ENCODE data around the gene CYSRT1.
"Not testable (repeated sequence)": the region's sequence is repeated elsewhere in the genome, so short reads cannot be mapped to it uniquely, and the experiment has no call there.

The CYSRT1 gene

DNA sequence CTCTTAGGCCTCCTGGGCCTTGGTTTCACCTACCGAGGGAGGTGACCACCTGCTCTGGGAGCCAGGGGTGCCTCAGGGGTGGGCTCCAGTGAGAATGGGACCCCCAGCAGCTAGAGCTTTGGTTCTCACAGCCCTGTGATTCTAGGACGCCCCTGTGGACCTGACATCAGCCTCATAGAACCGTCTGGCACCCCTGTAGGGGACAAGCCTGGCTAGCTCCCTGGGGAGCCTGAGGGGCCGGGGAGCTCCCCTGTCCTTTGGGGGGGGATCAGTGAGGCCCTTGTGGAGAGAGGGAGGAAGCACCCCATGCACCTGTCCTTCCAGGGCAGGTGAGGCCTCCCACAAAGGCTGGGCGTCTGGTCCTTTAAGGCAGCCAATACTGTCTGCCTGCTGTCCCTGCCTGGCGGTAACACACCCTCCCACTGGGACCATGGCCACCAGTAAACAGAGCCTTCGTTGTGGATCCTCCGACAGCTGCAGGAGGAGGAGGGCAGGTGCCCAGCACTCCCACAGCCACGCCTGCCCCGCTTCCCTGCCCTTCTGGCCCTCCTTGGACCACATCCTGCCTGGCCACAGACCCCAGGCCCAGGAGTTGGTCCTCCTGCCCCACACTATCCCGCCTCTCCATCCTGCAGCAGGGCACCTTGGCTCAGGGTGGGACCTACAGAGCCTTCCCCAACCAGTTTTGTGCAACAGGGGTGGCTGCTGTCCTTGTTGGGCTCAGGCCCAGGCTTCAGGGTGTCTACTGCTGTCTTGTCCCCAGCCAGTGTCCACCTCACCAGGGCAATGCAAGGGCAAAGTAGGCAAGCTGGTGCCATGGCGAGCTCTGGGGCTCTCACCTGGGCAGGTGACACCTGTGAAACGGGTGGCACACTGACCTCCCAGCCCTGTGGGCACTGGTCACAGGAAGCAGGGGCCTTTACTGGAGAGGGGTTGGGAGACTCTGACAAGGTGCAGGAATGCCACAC lies 13.1 kb downstream of the CYSRT1 start:
- no peak for DNase-seq (ENCODE audit: low spot score)

DNA sequence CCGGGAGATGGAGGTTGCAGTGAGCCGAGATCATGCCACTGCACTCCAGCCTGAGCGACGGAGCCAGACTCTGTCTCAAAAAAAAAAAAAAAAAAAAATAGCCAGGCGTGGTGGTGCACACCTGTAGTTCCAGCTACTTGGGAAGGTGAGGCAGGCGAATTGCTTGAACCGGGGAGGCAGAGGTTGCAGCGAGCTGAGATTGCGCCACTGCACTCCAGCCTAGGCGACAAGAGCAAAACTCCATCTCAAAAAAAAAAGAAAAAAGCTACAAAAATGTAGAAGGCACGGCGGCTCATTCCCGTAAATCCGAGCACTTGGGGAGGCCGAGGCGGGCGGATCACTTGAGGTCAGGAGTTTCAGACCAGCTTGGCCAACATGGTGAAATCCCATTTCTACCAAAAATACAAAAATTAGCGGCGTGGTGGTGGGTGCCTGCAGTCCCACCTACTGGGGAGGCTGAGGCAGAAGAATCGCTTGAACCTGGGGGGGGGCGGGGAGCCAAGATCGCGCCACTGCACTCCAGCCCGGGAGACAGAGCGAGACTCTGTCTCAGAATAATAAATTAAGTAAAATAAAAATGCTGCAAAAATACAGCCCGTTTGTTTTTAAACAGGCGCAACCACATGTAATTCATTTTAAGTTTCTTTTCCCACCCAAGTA lies 14.7 kb downstream of the CYSRT1 start:
- not testable (repeated sequence) for DNase-seq (ENCODE audit: low spot score)

DNA sequence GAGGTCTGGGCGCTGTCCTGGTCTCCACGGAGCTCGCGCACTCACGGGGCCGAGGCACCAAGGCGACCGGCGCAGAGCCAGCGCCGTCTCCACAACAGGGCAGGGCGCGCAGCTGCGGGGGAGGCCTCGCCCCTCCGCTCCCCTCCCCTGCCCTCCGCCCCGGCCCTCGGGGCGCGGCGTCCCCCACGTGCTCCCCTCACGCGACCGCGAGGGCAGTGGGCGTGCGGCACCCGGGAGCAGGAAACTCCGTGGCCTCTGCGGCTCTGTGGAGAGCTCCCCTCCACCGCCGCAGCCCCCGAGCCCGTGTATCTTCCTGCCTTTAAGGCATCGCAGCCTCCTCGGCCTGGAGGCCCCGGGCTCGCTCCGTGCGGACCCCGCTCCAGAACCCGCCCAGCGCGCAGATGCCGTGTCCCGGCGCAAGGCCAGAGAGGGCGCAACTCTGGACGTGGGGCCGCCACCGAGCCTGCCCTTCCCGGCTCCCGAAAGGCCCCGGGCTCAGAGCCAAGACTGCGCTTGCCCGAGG lies 15.4 kb downstream of the CYSRT1 start:
- peak; percentile 59 for DNase-seq (ENCODE audit: low spot score)

DNA sequence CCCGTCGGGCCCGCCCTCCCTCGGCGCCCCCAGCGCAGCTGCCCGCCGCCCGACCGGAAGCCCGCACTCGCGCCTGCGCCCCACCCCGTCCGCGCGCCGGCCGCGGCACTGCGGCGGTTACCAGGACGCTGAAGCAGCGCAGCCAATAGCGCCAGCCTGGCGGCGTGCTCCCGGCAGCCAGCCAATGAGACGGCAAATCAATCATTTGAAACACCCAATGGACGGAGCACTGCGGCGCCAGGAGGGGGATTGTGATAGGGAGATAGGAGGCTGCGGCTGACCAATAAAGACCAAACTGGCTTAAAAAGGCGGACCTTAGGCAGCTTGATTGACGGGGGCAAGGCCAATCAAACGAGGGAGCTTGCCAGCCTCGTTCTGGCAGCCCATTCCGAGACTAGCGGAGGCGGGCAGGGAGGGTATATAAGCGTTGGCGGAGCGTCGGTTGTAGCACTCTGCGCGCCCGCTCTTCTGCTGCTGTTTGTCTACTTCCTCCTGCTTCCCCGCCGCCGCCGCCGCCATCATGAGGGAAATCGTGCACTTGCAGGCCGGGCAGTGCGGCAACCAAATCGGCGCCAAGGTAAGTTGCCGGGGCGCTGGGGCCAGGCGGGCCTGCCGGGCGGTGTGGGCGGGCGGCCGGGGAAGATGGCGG lies 16.0 kb downstream of the CYSRT1 start, which contains the start of gene TUBB4B:
TUBB4B (plus strand) TSS at position 447 of the 649 bp plus-strand sequence; CDS start at position 521, 74 bp downstream.
- peak; percentile 99 for DNase-seq (ENCODE audit: low spot score)

DNA sequence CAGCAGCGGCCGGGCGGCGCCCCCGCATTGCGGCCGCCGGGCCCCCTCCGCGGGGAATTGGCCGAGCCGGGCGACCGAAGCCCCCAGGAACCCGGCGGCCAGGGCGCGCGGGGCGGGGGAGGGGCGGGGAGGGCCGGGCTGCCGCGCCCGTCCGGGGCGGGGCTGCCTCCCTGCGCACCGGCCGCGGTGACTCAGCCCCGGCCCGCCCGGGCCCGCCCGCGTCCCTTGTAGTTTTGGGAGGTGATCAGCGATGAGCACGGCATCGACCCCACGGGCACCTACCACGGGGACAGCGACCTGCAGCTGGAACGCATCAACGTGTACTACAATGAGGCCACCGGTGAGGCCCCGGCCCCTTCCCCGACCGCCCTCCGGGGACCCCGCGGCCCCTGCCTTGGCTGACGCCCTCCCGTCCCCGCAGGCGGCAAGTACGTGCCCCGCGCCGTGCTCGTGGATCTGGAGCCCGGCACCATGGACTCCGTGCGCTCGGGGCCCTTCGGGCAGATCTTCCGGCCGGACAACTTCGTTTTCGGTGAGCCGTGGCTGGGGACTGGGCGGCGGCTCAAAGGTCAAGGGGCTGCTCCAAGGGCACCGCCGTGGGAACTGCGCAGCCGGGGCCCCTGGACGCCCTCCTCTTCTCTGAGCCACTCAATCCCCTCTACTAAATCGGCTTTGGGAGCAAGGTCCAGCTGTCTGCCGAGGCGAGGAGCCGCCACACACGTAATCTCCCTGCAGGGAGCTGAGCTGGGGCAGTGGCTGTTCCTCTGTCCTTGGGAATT lies 16.7 kb downstream of the CYSRT1 start:
- DNase-seq (ENCODE audit: low spot score), result peak; percentile 62

DNA sequence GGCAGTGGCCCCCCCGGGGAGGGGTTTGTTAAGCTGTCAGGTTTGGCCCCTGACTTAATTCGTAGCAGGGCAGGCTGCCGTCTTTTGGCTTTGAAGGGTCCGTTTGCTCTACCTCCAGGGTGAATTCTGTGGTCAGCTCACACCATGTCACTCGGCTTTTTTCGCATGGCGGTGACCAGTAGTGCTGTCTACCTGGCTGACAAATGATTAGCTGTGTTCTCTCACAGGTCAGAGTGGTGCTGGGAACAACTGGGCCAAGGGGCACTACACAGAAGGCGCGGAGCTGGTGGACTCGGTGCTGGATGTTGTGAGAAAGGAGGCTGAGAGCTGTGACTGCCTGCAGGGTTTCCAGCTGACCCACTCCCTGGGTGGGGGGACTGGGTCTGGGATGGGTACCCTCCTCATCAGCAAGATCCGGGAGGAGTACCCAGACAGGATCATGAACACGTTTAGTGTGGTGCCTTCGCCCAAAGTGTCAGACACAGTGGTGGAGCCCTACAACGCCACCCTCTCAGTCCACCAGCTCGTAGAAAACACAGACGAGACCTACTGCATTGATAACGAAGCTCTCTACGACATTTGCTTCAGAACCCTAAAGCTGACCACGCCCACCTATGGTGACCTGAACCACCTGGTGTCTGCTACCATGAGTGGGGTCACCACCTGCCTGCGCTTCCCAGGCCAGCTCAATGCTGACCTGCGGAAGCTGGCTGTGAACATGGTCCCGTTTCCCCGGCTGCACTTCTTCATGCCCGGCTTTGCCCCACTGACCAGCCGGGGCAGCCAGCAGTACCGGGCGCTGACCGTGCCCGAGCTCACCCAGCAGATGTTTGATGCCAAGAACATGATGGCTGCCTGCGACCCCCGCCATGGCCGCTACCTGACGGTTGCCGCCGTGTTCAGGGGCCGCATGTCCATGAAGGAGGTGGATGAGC lies 17.6 kb downstream of the CYSRT1 start:
- no peak for DNase-seq (ENCODE audit: low spot score)

DNA sequence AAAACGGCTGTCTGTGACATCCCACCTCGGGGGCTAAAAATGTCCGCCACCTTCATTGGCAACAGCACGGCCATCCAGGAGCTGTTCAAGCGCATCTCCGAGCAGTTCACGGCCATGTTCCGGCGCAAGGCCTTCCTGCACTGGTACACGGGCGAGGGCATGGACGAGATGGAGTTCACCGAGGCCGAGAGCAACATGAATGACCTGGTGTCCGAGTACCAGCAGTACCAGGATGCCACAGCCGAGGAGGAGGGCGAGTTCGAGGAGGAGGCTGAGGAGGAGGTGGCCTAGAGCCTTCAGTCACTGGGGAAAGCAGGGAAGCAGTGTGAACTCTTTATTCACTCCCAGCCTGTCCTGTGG lies 18.3 kb downstream of the CYSRT1 start:
- DNase-seq (ENCODE audit: low spot score), result not testable (repeated sequence)

DNA sequence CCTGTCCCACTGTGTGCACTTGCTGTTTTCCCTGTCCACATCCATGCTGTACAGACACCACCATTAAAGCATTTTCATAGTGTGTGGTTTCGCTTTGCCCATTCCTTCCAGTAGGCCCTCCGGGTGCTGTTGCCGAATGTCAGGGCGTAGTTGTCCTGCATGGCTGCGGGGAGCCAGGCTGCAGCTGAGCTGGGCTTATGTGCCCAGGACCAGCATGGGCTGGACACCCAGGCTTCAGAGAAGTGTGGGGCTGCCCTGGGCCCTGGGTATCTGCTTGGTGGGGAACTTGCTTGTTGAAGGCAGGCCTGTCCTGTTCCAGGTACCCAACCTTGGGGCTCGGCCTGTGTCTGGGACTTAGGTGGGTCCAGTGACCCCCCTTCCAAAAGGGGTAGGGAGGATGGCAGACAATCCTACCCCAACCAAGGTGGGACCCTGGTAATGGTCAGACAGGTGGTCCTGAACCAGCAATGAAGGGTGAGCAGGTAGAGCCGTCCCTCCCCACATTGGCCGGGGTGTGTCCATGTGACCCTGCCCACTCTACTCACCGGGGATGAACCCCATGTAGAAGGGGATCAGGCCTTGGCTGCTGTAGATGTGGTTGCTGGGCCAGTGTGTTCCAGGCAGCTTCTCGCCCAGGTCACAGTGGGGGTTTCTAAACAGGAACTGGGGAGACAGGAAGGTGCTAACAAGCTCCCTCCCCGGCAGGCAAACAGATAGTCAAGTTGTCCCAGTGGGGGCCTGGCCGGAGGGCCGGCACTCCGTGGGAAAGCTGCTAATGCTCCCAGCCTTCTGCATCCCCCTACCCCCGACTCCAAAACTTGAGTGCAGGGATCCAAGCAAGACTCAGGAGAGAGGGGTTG lies 18.9 kb downstream of the CYSRT1 start:
- no peak for DNase-seq (ENCODE audit: low spot score)

DNA sequence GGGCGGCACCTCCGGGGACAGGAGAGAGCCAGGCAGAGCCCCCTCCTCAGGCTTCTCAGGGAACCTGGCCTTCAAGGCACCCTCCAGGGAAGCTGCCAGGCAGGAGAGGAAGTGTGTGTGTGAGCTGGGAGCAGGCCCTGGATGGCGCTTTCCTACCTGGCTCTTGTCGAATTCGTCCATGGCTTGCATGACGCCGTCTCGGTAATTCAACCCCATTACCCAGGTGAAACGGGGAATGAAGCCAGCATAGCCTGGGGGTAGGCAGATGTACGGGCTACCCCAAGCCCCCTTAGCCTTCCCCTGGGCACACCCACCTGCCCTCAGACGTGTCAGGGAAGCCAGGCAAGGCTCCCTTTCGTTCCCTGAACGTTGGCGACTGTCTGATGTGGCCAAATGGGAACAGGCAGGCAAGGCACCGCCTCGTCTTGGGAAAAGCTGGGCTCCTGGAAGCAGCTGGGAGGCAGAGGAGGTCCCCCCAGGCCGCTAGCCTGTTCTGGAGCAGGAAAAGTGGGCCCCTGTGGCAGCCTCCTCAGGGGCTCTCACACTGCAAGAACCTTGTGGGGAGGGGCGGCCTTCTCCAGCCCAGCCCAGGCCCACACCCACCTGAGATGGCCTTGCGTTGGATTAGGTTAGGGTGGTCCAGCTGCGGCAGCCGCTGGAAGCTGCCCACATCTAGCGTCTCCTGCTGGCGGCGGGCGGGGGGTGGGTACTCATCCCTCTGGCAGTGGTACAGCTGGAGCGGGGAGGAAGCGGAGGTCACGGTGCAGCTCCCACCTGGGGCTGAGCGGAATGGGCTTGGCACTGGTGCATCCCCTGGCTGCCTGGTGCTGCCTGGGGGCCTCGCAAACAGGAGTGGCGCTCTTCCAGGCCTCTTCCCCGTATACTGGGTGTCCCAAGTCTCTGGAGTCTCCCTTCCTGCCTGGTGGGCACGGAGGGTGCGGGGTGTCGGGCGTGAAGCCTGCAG lies 19.8 kb downstream of the CYSRT1 start:
- DNase-seq (ENCODE audit: low spot score), result no peak

DNA sequence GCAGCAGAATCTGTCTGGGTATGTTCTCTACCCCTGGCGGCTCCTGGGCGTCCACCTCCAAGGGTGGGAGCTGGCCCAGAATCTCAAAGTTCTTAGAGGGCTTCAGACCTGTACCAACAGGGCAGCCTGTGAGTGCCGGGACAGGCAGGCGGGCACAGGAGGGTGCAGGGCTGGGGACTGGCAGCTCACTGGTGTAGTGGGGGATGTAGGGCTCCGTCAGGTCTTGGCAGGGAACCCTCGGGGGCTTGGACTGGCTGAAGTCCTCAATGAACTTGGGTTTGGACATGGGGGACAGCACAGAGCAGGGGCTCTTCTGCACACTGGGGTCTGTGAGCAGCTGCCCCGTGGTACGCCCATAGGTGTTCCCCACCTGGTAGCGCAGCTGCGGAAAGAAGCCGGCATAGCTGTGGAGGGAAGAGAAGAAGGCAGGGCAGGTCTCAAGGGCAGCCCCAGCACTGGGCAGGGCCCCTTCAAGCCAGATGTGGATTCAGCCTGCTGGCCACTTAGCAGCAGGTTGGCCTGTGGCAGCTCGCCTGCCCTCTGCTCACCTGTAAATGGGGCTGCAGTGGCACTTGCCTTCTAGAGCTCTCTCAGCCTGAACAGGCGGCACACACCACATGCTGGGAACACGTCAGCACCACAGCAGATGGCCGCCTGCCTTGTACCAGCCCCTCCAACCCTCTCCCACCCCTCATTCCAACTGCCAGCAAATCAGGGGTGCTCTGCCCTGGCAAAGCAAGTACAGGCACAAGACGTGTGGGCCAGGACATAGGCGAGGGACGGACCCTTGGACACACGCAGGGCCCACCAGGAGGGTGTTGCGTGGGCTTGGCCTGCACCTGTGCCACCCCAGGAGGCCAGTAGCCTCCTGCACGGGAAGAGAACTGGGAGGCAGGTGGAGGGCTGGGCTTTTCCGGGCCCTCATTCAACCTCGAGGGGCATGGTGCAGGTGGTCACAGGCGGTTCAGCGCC lies 20.8 kb downstream of the CYSRT1 start:
- no peak for DNase-seq (ENCODE audit: low spot score)

DNA sequence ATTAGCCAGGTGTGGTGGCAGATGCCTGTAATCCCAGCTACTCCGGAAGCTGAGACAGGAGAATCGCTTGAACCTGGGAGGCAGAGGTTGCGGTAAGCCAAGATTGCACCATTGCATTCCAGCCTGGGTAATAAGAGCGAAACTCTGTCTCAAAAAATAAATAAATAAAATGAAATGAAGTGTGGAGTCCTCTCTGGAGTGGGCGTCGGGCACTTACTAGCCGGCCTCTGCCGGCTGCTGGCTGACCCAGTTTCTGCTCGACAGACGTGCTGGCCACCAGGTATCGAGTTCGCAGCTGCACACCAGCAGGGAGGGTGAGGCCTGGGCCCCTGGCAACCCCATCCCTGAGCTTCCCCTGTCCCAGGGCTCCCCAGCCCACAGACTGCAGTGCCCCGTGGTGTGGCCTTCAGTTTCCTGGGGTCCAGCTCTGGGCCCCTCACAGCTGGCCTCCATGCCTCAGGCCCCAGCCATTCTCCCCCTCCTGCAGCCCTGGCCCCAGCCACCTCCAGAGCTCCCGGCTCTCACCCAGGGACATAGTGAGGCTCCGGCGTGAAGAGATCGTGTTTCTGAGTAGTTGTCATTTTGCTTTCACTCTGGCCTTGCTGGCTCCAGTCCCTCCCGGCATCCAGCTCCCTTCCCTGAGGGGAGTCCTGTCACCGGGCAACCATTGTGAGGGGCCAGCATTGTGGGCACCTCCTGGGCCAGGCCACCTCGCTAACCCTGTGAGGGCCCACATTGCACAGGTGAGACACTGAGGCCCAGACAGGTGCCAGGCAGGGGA lies 22.4 kb downstream of the CYSRT1 start:
- no peak for DNase-seq (ENCODE audit: low spot score)

DNA sequence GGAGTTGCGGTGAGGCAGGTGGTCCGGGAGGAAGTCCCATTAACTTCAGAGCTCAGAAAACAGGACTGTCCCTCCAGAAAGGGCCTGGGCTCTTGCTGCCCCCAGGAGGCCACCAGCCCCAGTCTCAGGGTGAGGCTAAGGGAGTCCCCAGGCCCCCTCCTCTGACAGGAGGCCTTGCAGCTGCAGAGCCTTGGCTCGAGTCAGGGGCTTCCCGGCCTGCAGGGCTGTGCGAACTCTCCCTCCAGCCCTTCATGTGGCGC lies 22.9 kb downstream of the CYSRT1 start:
- no peak for DNase-seq (ENCODE audit: low spot score)

DNA sequence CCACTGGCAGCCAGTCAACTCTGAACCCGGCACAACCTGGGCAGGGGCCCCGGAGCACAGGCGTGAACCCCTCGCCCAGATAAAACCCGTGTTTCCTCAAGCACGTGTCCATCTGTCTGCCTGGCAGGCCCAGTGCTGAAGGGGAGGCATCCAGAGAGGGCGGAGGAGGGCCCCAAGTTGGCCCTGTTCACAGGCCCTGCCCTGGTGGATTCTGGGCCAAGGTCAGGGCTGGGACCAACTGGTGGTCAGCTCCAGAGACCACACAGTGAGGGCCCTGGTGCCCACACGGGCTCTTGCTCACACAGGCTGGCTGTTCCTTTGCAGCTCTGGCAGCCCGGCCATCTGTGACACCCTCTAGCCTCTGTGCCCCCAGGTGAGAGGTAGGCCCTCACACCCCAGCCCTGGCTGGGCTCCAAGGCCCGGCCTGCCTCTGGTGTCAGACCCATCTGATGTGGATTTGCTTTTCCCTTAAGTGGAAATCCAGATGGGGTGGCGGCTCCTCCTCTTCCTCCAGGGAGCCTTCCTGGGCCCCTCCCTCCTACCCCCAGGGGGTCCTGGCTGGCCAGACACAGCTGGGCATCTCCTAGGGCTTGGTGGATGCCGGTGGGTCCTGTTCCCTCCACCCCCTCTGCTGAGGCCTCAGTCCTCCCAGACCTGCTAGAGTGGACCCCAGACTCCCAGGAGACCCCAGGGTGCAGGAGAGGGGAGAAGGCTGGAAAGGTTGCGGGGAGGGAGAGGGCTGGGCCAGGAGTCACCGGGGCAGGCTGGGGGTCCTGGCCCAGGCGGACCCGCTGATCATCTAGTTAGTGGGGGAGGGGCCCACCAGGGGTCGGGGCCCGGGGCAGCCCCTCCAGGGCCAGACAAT lies 25.6 kb downstream of the CYSRT1 start:
- DNase-seq (ENCODE audit: low spot score), result no peak

DNA sequence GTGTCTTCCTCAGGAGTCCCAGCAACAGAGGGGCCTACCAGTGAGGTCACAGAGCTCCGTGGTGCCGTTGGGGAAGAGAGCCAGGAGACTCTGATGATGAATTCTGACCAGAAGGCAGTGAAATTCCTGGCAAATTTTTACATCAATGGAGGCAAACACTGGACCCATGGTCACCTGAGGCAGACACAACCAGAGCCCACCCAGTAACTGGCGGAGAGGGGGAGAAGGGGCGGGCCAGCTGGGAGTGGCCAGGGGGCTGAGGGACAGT lies 26.2 kb downstream of the CYSRT1 start, which contains the start of gene STPG3:
STPG3 (plus strand) TSS at position 93 of the 268 bp plus-strand sequence; CDS start at position 94, 1 bp downstream.
- DNase-seq (ENCODE audit: low spot score), result no peak

DNA sequence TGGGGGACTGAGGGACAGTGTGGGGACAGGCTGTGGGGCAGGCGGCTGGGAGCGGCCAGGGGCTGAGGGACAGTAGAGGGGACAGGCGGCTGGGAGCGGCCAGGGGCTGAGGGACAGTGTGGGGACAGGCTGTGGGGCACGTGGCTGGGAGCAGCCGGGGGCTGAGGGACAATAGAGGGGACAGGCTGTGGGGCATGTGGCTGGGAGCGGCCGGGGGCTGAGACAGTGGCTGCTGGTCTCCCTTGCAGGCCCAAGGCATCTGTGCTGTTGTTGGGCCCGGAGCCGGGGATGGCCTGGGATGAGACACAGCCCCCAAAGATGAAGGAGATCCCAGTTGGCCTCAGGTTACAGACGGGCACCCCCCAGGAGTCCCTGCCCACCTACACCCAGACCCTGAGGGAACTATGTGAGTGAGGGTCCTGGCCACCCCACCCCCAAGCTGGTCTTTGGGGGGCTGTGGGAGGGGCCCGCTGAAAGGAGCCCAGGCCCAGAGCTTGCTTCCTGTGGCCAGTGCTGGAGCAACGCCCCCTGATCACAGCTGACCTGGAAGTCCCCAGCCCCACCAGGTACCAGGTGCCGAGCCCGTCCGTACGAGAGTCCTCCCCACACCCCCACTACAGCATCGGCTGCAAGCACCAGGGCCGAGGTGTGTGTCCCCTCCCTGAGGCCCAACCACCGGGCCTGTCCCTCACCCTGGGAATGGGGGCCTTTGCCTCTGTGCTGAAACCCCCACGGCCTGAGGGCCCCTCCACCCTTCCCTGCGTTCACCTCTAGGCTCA lies 26.7 kb downstream of the CYSRT1 start:
- DNase-seq (ENCODE audit: low spot score), result no peak

Measured in CD4-positive, alpha-beta T cell treated with Interleukin-6 at 100 ng/mL for 8 hours (primary cell).